HepG2 (cell line): ENCODE results near the gene PRKCG. TPM values are rescaled to one million over a fixed set of nuclear protein-coding genes. Genes with fewer than 3 reads are reported as not detected.

ENCODE experiments used
- ATF7-NPFF ChIP-seq: sonication (generic); formaldehyde crosslinking; IDR thresholded peaks from 2 replicates; pipeline ENCODE4 v1.8.1; 2023; ENCODE audit warnings: mild to moderate bottlenecking, low read depth, missing genetic modification reagents, moderate library complexity
- CREB3 ChIP-seq: sonication (generic); formaldehyde crosslinking; IDR thresholded peaks from 2 replicates; pipeline ENCODE4 v1.5.0; 2020; ENCODE audit warnings: missing genetic modification reagents
- FOXA3 ChIP-seq: IDR thresholded peaks from 2 replicates; pipeline ENCODE4 v1.6.1; 2016; ENCODE audit warnings: missing genetic modification reagents, missing compliant biosample characterization
- HIC2 ChIP-seq: sonication (generic); formaldehyde crosslinking; IDR thresholded peaks from 2 replicates; pipeline ENCODE4 v1.9.0; 2022; ENCODE audit warnings: low read depth, missing genetic modification reagents
- LCORL ChIP-seq, 2 experiments: fragments of 450-650 bp in 1 of 2; sonication (generic) in 1 of 2; formaldehyde crosslinking in 1 of 2; IDR thresholded peaks; 2 replicates each; pipeline versions ENCODE4 v1.5.0 to v1.6.1; 2017 to 2020; ENCODE audit warnings: antibody characterized with exemption in 1 of 2, missing genetic modification reagents in 1 of 2
- NFAT5 ChIP-seq: sonication (generic); formaldehyde crosslinking; IDR thresholded peaks from 2 replicates; pipeline ENCODE4 v1.4.0; 2020; ENCODE audit warnings: missing genetic modification reagents
- PRDM10 ChIP-seq: sonication (generic); formaldehyde crosslinking; IDR thresholded peaks from 2 replicates; pipeline ENCODE4 v1.4.0; 2020; ENCODE audit warnings: low read depth, missing genetic modification reagents
- RAD21 ChIP-seq: fragments of 450-650 bp; formaldehyde crosslinking; IDR thresholded peaks from 2 replicates; pipeline ENCODE4 v1.5.0; 2020; ENCODE audit warnings: mild to moderate bottlenecking
- SALL2 ChIP-seq: sonication (generic); formaldehyde crosslinking; IDR thresholded peaks from 2 replicates; pipeline ENCODE4 v1.8.1; 2023; ENCODE audit warnings: mild to moderate bottlenecking, missing genetic modification reagents, inconsistent platforms
- SKI ChIP-seq: fragments of 450-650 bp; IDR thresholded peaks from one replicate; pipeline ENCODE4 v1.6.1; 2018; ENCODE audit warnings: mild to moderate bottlenecking; ENCODE audit not compliant: partially characterized antibody
- U2AF2 ChIP-seq: fragments of 200-400 bp; formaldehyde crosslinking; IDR thresholded peaks from 2 replicates; pipeline ENCODE4 v1.6.1; 2017; ENCODE audit warnings: low read depth, mild to moderate bottlenecking, low read length
- ZNF253 ChIP-seq: sonication (generic); formaldehyde crosslinking; IDR thresholded peaks from 2 replicates; pipeline ENCODE4 v1.8.0; 2022; ENCODE audit warnings: mild to moderate bottlenecking, missing genetic modification reagents, borderline replicate concordance
- ZNF503 ChIP-seq: sonication (generic); formaldehyde crosslinking; IDR thresholded peaks from 2 replicates; pipeline ENCODE4 v1.4.0; 2020; ENCODE audit warnings: missing genetic modification reagents
- polyA plus RNA-seq, 8 experiments: library from polyadenylated mRNA; depleted of rRNA in 3 of 8; stranded (reverse) in 7 of 8; unstranded in 1 of 8; fragments of >200 nt; fragmentation: Illumina TruSeq in 4 of 8; extraction: Trizol in 4 of 8; gene quantifications; 2 replicates each; pipeline versions ENCODE4 v1.2.1 to v1.2.3, GENCODE V29; 2011 to 2016; ENCODE audit warnings: low read depth in 4 of 8, missing spikeins in 1 of 8, mixed read lengths in 1 of 8; ENCODE audit not compliant: insufficient read depth in 1 of 8
- total RNA-seq, 5 experiments: library from RNA; depleted of rRNA; stranded (reverse); fragments of >200 nt; fragmentation: Illumina TruSeq; extraction: Trizol; gene quantifications; 2 replicates each; pipeline ENCODE4 v1.2.3, GENCODE V29; 2016; ENCODE audit warnings: low read depth in 1 of 5

PRKCG gene
- total and polyA plus RNA-seq, 2 of the 13 experiments (the other 11 are each of a cell fraction or from before 2014, with no cell fraction given) = 0.02 to 0.03 TPM

DNA sequence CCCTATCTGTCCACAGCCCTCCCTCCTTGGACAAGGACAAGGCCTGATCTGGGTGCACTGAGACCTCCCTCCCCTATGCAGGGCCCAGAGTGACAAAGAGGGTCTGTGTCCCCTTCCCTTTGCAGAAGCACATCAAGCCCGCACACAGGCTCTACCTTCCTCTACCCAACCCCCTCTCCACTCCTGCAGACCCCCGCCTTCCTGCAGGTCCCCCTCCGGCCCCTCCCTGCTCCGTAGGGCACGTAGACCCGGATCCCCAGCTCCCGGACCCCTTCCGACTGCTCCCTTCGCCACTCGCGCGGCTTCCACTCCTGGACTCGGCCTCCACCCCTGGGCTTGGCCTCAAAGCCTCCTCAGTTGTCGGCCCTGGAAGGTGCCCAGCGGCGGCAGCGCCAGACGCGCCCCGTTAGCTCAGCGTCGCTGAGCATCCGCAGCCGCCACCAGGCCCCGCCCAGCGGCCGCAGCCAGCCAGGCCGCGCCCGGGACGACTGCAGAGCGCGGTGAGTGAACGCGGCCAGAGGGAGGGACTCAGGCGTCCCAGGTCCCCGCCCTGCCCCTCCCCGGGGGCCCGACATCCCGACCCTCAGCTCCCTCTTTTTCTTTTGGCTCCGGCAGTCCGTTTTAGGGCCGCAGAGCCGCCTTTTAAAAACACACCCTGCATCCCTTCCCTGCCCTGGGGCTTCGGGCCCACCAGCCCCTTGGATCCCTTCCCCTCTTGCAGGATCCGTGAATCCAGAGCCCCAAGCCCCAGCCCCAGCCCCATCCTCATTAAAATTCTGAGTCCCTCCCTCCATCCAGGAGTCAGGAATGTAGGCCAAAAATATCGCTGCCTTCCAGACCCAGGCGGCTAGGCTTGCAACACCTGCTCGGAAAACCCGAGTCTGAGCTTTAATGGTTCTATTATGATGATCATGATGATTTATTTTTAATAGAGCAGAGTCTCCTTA lies 15.8 kb upstream of the PRKCG start (continued):
- TF ChIP-seq ATF7-NPFF (CRISPR knock-in tag) (peak; percentile 50; the same call in 1 of the 2 replicates), PRDM10 (CRISPR knock-in tag) (no peak), NFAT5 (CRISPR knock-in tag) (no peak), U2AF2 (no peak), RAD21 (CRISPR knock-in tag) (peak; percentile 44), CREB3 (no peak), ZNF503 (CRISPR knock-in tag) (no peak), FOXA3 (CRISPR knock-in tag) (peak; percentile 12; the same call in 1 of the 2 replicates), HIC2 (CRISPR knock-in tag) (peak; percentile 45; the same call in 1 of the 2 replicates), SKI (peak; percentile 74), SALL2 (CRISPR knock-in tag) (peak; percentile 56; the same call in 1 of the 2 replicates), LCORL (IDR thresholded peaks at IDR 0.05) (no peak), LCORL (CRISPR knock-in tag; IDR thresholded peaks at IDR 0.05) (peak; percentile 70; the same call in 1 of the 2 replicates), ZNF253 (CRISPR knock-in tag) (no peak)
